CD4-positive, alpha-beta T cell treated with Interferon gamma for 1 hour (primary cell): ENCODE measurements around the gene AZIN2.
"Not testable (repeated sequence)": the region's sequence is repeated elsewhere in the genome, so short reads cannot be mapped to it uniquely, and the experiment has no call there.

Source experiments
- DNase-seq: peaks from one replicate; pipeline ENCODE4 v3.0.0-alpha.2; 2020

AZIN2 gene

DNA sequence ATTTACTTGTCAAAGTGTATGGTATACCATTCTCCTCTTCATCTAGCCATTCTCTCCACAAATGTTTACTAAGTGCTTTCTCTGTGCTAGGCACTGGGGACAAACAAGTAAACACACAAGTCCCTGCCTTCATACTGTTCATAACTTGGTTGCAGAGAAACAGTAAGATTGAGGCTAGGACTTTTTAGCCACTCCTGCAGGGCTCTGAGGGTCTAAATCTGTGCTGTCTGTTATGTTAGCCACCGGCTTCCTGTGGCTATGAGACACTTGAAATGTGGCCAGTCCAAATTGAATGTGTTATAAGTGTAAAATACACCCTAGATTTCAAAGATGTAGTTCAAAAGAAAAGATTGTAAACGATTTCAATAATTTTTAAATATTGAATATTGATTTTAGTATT, 50.2 kb downstream of the AZIN2 start:
- DNase-seq = no peak

DNA sequence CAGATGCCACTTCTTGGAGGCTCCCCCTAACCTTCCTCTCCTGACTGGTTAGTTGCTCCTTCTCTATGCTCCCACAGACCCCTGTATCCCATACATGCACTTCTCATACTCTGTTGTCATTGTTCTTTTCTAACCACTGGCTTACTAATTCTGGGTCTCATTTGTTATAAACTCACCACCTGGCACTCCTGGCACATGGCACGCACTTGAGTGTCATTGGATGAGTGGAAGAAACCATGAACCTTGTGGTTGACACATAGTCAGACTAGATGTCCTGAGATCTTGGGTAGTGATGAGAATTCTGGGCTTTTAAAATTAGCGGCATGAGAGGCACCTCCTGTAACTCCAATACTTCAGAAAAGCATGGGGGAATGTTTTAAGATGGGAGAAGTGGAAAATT, 51.6 kb downstream of the AZIN2 start:
- DNase-seq = no peak

DNA sequence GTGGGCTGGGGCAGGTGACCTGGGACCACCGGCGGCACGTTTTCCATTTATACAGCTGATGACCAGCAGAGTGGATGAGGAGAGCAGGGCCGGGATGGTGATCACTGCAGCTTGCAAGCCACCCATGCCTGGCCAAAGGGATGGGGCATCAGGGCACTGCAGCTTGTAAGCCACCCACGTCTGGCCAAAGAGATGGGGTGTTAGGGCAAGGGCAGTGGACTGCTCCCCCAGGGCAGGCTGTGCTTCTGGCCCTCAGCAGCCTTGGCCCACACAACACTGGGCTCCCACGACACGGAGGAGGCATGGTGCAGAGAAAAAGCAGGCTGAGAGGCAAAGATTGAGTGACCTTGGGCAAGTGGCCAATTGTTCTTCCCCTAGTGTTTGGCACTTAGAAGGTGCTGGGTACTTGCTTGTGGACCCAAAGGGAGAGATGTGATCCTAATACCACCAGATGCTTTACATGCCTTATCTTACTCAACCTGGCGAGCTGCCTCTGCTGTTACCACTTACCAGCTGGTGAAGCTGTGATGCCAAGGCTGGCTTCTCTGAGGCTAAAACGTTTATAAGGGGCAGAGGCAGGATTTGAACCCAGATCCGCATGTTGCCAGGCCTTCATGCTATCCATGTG, 52.6 kb downstream of the AZIN2 start:
- DNase-seq = no peak

DNA sequence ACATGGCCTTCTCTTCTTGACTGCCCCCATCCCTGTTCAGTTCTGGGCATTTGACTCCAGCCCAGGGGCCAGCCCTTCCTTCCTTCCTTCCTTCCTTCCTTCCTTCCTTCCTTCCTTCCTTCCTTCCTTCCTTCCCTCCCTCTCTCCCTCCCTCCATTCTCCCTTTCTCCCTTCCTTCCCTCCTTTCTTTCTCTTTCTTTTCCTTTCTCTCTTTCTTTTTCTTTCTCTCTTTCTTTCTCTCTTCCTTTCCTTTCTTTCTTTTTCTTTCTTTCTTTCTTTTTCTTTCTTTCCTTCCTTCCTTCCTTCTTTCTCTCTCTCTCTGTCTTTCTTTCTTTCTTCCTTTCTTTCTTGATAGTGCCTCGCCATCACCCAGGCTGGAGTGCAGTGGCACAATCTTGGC, 55.1 kb downstream of the AZIN2 start:
- DNase-seq = not testable (repeated sequence)

DNA sequence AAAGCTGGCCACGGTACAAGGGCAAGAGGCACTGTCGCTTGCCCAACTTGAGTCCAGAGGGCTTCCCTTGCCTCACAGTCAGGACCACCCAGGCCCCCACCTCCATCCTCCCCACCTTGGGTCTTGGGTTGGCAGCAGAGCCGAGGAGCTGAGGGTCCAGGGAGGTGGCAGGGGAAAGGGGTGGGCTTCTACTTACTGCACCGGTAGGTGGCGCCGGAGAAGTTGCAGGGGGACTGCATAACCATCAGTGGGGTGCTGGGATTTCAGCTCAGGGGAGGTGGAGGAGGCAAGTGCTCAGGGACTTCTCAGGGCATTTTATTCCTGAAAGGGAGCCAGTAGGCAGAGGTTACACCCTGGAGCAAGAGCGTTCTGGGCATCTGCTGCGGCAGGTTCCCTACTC, 56.8 kb downstream of the AZIN2 start:
- DNase-seq = peak; percentile 10

DNA sequence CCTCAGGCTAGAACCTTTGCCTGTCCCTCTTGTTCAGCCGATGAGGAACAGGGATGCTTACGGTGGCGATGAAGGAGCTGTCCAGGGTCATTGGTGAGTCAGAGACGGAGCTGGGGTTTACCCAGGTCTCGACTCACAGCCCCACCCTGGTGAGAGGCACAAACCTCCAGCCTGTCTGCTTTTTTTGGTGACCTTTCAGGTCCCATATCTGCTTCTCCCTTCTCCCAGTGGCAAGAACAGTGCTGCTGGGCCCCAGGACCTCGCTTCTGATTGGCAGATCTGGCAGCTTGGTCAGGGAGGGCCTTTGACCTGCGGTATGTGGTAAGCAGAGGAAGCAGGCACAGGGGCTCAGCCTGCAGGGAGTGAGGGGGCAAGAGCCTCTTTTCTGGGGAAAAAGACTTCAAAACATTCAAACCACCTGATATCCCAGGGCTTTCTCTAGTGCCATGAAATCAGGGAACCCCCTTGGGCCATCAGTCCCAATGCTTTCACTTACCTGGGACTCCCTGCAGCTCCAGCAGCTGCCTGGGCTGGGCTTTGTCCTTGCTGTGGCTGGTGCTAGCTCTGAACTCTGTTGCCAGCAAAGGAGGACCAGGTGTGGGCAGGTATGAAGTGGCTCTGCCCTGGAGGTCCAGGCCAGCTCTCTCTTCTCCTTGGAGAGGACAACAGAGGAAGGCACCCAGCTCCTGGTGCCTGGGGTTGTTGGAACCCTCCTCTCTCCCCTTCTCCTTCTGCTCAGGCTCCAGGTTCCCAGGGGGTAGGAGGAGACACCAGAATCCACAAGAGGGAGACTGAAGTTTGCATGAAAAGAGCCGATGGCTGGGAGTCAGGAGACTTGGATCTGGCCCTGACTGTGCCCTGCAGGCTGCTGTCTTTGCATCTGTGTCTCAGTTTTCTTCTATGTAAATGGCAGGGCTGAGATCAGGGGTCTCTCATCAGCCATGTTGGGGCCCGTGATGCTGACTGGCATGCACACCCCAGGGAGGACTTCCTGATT, 59.5 kb downstream of the AZIN2 start:
- DNase-seq = no peak

DNA sequence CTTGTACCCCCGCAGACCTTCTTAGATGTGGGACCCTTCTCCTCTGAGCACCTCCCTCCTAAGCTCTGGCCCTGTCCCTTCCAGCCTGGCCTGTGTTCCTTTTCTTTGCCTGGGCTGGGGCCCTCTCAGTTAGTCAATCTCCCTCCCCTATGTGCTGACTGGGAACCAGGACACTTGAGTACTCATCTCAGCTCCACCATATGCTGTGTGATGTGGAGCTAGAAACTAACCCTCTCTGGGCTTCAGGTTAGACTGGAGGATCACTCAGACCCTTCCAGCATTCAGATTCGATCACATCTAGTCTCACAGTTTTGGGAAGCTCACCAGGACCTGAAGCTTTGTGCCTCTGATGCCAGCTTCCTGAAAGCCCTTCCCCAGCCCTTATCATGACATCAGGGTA, 60.3 kb downstream of the AZIN2 start:
- no peak for DNase-seq

DNA sequence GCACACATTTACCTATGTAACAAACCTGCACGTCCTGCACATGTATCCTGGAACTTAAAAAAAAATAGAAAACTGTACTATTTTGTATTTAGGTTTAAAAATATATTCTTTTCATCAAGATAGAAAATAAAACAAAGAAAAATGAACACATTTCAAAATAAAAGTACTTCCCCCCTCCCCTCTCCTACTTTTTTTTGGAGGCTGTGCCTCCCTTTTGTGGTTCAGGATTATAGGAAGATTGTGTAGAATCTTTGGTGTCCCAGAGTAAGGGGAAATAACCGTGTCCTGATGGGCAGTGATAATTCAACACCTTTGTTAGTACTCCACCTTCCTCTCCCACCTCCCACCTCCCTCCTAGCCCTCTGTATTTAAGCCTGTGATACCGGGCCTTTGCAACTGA, 60.8 kb downstream of the AZIN2 start:
- no peak for DNase-seq

DNA sequence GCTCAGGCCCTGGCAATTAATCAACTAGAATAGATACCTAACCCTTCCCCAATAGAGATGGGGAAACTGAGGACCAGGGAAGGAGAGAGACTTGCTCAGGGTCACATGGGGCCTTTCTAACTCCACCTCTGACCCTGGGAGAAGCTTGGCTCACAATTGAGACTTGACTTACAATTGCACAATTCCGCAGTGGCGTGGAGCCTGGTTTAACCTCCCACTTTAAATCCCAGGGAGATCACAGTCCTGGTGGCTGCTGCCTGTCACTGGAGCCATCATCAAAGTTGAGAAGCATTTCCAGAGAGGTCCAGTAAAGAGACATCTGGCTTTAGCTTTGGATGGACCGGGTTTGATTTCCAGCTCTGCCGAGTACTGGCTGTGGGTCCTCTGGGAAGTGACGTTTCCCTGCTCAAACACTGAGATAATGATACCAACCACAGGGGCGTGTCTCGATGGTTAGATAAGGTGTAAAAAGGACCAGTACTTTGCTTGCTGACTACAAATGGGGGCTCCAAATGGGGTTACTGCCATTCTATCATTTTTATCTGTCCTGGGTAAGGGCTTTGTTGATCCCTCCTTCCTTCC, 61.6 kb downstream of the AZIN2 start:
- DNase-seq = no peak

DNA sequence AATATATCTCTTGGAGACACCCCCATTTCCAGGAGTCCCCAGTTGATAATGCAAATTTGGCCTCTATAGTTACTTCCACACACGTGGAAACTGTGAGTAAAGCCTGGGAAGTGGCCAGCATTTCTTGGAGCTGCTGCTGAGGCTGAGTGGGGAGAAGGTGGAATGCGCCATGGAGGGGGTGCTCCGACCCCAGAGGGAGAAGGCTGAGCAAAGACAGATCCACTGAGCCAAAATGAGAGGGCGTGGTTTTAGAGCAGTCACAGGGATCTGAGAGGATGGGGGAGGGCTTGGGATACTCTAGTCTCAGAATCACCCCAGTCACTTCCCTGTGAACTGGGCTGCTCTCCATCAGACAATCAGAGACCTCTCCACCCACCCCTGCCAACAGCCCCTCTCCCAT, 62.2 kb downstream of the AZIN2 start:
- DNase-seq = no peak

DNA sequence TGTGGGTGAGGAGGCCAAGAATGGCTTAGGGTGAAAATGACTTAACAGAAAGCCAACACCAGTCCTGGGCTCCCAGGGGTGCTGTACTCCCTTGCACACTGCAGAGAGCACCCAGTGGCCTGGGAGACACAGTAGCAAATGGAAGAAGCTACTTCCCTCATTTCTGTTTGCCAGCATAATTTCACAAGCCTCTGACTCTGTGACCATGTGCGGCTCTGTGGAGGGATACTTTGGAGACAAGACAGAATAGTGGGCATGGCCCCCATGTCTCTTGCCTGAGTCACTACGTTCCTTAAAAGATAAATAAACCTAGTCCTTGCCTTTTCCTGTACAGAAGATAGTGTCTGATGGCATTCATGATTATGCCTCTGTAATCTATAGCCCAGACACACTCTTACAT, 62.7 kb downstream of the AZIN2 start:
- no peak for DNase-seq

DNA sequence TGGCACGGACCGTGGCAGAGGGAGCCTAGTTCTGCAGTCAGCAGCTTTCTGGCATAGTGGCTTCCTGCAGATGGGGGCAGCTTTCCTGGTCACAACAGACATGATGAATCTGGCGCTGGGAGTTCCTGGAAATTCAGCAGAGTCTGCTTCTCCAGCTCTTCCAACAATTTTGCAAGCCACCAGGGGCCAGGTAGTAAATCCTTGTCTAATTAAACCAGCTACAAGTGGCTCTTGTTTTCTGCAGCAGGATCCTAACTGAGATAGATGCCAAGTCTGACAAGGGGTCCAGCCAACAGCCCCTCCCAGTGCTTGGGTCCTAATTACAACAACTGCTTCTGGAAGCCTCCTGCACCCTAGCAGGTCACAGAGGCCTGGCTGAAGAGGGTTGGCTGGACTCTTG, 65.0 kb downstream of the AZIN2 start:
- no peak for DNase-seq

DNA sequence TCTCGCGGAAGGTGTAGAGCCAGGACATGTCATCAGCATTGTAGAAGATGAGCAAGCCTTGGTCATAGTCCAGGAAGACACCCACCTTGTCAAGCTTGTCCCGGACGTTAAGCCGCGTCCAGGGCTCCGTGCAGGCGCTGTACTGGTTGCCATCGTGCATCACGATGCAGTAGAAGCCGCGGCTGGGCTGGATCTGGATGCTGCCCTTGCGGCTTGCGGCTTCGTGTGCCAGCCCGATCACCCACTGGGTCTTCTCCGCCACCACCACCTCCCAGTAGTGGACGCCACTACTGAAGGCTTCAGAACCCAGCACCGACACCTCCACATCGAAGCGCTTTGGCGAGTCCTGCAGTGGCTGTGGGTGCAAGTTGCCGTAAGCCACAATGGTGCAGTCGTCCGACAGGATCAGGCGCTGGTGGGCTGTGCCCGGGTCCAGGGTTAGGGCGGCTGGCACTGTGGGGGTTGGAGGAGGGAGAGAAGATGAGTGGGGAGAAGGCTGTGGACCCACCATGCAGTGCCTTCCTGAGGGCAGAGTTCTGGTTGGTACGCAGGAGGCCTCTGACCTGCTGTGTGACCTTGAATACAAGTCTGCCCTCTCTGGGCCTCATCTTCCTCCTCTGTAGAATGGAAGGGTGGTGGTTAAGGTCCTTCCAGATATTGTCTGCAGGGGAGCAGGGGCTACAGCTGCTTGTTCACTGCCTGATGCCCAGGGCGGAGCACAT, 66.5 kb downstream of the AZIN2 start:
- DNase-seq = no peak

DNA sequence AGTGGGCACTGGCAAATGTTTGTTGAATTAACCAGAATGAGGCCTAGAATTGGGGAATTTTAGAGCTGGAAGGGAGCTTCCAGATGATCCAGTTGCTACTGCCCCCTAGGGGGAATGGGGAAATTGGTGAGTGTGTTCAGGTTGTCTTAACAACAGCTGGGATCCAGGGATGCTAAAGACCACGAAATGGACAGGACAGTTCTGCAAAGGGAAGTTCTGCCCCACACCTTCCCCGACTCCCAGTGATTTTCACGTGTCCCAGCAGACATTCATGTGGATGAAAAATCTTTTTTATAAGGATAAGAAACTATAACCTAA, 67.0 kb downstream of the AZIN2 start:
- no peak for DNase-seq

DNA sequence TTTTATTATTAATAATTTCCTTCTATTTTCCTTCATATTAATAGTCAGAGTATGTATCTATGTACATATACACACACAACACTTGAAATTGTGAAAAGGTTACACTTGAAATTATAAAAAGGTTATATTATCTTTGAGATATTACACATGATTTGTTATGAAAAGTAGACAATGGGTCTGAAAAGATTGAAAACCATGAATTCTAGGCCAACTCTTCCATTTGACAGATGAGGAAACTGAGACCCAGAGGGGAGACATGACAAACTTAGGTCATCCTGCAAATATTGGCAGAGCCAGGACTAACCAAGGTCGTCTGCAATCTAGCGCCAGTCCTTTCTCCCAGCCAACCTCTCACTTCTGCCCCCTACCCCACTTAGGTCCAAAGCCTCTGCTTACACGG, 67.7 kb downstream of the AZIN2 start:
- DNase-seq = no peak

DNA sequence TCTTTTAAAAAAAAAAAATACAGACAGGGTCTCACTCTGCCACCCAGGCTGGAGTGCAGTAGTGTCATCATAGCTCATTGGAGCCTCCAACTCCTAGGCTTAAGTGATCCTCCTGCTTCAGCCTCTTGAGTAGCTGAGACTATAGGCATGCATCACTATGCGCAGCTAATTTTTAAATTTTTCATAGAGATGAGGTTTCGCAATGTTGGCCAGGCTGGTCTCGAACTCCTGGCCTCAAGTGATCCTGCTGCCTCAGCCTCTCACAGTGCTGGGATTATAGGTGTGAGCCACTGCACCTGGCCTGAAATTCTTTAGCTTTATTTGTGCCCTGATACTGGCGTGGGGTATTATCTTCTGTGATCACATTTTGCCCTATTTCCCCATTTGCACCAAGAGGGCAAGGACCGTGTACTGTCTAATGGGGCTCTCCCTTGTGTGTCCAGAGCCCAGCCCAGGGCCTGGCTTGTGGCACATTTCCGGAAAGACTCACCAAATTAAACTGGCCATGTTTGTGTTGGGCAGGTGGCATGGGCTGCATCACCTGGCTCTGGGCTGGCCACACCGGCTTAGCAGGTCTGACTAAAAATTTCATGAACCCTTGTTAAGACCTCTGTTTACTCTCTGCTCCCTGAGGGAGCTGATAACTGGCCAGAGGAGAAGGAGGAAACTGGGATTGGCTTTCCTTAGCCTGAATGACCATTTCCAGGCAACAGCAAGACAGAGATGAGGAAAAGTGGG, 68.7 kb downstream of the AZIN2 start:
- no peak for DNase-seq

DNA sequence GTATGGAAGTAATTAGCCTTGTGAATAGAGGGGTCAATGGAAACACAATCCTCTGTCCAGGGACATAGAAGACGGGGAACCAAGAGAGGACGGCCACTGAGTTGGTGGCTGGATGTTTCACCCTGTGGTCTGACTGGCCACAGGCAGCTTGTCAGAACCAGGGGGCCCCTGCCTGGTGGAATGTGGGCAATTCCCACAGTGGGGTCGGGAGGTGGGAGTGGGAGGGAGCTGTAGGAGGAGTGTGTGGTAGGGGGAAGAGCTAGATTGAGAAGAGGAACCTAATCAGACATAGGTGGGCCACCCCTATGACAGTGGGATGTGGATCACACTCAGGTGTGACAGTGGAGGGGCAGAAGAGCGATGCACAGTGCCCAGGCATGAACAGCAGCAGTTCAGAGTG, 69.6 kb downstream of the AZIN2 start:
- DNase-seq = no peak

DNA sequence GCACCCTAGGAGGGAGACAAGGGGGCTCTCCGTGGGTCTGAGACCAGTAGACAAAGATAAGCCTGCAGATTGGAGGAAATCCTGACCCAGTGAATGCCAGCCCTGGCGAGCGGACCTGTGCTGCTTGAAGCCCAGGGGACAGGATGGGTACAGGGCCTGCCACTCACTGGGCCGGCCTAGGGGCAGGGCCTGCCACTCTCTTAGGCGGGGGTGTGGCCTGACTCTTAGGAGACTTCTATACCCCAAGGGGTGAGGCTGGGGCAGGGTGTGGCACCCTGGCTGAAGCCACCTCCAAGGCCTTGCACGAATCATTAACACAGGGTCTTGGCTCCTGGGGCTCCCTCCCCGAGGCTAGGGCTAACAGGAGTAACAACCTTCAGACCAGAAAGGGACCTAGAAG, 70.2 kb downstream of the AZIN2 start:
- no peak for DNase-seq

DNA sequence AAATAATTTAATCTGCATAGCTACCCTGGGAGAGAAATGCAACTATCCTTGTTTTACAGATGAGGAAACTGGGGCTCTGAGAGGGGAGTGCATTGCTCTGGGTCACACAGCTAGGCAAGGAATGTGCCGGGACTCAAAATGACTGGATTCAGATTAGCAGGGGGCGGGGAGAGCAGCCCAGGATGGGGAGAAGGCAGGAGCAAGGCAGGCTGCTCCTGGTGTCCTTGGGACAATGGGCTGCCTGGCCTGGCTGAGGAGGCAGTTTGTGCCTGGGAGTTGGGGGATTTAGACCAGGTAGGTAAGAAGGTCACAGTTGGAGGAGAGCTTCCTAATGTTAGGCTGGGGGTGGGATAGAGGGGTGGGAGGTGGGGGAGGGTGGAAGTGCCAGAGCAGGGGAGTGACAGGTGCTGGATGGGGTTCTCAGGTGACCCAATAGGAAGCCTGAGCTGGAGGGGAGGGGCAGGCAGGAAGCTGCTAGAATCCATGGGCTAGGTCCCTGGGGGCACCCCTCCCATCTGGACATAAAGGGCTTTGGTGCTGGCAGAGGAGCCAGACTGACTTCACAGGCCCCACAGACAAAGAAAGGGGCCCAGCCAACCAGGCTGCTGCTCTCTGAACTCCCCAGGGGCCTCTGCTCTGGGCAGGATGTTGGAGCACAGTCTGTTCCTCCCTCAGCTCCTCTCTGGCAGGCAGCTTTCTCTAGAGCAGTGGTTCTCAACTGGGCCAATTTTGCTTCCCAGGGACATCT, 71.9 kb downstream of the AZIN2 start:
- no peak for DNase-seq

DNA sequence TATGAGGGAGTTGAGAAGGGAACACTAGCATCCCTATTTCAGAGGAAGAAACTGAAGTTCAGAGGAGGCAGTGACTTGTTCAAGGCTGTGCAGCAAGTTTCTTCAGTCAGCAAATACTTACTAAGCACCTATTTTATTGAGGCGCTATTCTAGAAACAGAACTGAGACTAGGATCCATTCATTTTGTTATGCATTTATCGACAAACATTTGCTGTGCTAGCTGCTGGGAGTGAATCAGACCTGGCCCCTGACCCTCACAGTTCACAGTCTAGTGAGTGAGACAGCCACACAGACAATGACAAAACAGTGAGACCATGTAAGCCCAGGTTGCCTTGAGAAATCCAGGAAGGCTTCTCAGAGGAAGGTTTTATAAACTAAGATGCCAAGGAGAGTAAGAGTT, 72.7 kb downstream of the AZIN2 start:
- no peak for DNase-seq

DNA sequence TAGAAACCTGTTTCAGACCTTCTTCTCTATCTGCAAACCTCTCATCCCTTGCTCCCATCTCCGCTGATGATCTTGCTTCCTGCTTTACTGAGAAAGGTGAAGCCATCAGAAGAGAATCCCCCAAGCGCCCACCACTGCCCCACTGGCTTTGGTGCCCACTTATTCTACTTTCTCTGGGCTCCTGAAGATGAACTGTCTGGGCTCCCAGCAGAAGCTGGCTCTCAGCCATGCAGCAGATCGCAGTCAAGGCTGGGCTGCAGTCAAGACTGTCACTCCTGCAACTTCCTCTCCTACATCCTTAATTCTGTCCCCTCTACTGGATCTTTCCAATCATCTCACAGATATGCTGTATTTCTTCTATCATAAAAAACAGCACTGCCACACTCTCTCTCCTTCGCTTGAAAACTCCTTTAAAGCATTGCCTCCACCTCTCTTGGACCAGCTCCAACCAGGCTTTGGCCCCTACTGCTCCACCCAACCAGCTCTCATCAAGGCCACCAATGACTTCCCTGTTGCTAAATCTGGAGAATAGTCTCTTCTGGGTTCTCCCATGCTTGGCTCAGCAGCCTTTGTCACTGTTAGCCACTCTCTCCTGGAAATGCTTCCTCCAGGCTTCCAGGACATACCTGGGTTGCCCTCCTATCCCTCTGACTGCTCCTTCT, 75.1 kb downstream of the AZIN2 start:
- no peak for DNase-seq

DNA sequence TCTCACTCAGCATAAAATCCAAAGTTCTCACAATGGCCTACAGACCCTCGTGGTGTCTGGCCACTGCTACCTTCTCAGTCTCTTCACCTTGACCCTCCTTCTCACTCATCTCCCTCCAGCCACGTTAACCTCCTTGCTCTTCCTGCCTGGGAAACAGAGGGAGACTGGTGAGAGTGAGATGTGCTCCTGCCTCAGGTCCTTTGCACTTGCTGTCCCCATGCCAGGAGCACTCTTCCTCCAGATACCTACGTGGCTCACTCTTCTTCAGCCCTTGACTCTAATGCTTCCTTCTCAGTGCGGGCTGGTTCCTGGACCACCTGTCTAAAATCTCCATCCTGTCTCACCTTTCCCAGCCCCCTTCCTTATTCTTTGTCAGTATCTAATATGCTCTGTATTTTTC, 76.2 kb downstream of the AZIN2 start:
- DNase-seq = no peak
